Activated T-cell treated with anti-CD3 and anti-CD28 coated beads, Interleukin-2, amount 50 U/mL, for 24 hours (primary cell): Measurements from ENCODE around the gene NUP133.
"Not testable (repeated sequence)": the region's sequence is repeated elsewhere in the genome, so short reads cannot be mapped to it uniquely, and the experiment has no call there.

Experiments
- DNase-seq: peaks from one replicate; pipeline ENCODE4 v3.0.0-alpha.2; 2020
- H3K27ac Mint-ChIP-seq: 2 replicates; pipeline ENCODE4 v1.8.0; 2020; ENCODE audit warnings: mild to moderate bottlenecking, mixed read lengths
- H3K27me3 Mint-ChIP-seq: 2 replicates; pipeline ENCODE4 v1.8.0; 2020; ENCODE audit warnings: mixed read lengths
- H3K36me3 Mint-ChIP-seq: 2 replicates; pipeline ENCODE4 v1.8.0; 2020; ENCODE audit warnings: low read depth, mixed read lengths
- H3K4me1 Mint-ChIP-seq: 2 replicates; pipeline ENCODE4 v1.8.0; 2020; ENCODE audit warnings: low read depth, mixed read lengths
- H3K4me3 Mint-ChIP-seq: 2 replicates; pipeline ENCODE4 v1.8.0; 2020; ENCODE audit warnings: mild to moderate bottlenecking, moderate library complexity, mixed read lengths
- H3K9me3 Mint-ChIP-seq: 2 replicates; pipeline ENCODE4 v1.8.0; 2020; ENCODE audit warnings: mixed read lengths

The NUP133 gene

GRCh38 chr1:229480495-229480894 is 27.6 kb downstream of the NUP133 start:
- no peak overlapping the region for H3K27ac Mint-ChIP-seq
- peaks cover 12% of the 10 kb centered on the region for H3K4me1 Mint-ChIP-seq
- no peak overlapping the region for H3K4me3 Mint-ChIP-seq
- no peaks in the 10 kb centered on the region for H3K9me3 Mint-ChIP-seq
- H3K27me3 Mint-ChIP-seq, result no peaks in the 10 kb centered on the region
- no peak for DNase-seq
- H3K36me3 Mint-ChIP-seq, result peaks cover 91% of the 10 kb centered on the region

GRCh38 chr1:229479660-229480399 is 28.3 kb downstream of the NUP133 start:
- DNase-seq, result no peak
- Mint-ChIP-seq H3K4me3 (no peak overlapping the region), H3K27ac (peak overlapping the region; percentile 36), H3K27me3 (no peaks in the 10 kb centered on the region), H3K9me3 (no peaks in the 10 kb centered on the region), H3K36me3 (peaks cover 90% of the 10 kb centered on the region), H3K4me1 (peaks cover 12% of the 10 kb centered on the region)

DNA sequence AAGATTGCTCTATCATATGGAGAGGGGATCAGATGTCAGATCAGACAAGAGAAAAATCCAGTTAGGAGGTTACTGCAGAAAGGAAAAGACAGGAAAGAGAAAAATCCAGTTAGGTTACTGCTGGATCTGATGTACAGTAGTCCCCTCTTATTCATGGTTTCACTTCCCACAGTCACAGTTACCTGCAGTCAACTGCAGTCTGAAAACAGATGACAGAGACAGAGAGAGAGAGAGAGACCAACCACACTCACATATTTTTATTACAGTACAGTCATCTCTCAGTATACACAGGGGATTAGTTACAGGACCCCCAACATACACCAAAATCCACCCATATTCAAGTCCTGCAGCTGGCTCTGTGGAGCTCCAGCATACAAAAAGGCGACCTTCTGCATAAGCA is 29.3 kb downstream of the NUP133 start:
- peaks cover 93% of the 10 kb centered on the region for H3K36me3 Mint-ChIP-seq
- H3K4me3 Mint-ChIP-seq, result no peak overlapping the region
- peaks cover 12% of the 10 kb centered on the region for H3K4me1 Mint-ChIP-seq
- H3K27me3 Mint-ChIP-seq, result no peaks in the 10 kb centered on the region
- no peak overlapping the region for H3K27ac Mint-ChIP-seq
- H3K9me3 Mint-ChIP-seq, result no peaks in the 10 kb centered on the region
- no peak for DNase-seq

GRCh38 chr1:229475859-229476258 is 32.3 kb downstream of the NUP133 start:
- peaks cover 86% of the 10 kb centered on the region for H3K36me3 Mint-ChIP-seq
- not testable (repeated sequence) for H3K9me3 Mint-ChIP-seq, H3K4me1 Mint-ChIP-seq, H3K27ac Mint-ChIP-seq, H3K4me3 Mint-ChIP-seq, H3K27me3 Mint-ChIP-seq, DNase-seq

GRCh38 chr1:229474509-229474908 is 33.6 kb downstream of the NUP133 start:
- H3K27ac Mint-ChIP-seq, result no peak overlapping the region
- H3K36me3 Mint-ChIP-seq, result peaks cover 86% of the 10 kb centered on the region
- no peak for DNase-seq
- no peak overlapping the region for H3K4me3 Mint-ChIP-seq
- no peaks in the 10 kb centered on the region for H3K27me3 Mint-ChIP-seq
- H3K4me1 Mint-ChIP-seq, result peaks cover 9% of the 10 kb centered on the region
- no peaks in the 10 kb centered on the region for H3K9me3 Mint-ChIP-seq

DNA sequence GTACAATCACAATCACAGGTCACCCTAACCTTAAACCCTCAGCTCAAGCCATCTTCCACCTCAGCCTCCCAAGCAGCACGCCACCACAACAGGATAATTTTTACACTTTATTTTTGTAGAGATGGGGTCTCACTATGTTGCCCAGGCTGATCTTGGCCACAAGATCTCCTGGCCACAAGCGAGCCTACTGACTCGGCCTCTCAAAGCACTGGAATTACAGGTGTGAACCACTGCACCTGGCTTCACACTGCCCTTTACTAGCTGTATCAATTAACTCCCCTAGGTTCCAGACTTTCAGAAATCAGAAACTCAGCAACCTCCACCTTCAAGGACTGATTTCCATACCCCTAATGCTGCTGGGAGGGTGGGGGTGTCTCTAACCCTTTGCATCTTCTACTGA is 37.0 kb downstream of the NUP133 start:
- Mint-ChIP-seq H3K4me1 (no peaks in the 10 kb centered on the region), H3K4me3 (no peak overlapping the region), H3K9me3 (no peaks in the 10 kb centered on the region), H3K36me3 (peaks cover 87% of the 10 kb centered on the region), H3K27me3 (no peaks in the 10 kb centered on the region), H3K27ac (no peak overlapping the region)
- no peak for DNase-seq

GRCh38 chr1:229470406-229471043 is 37.6 kb downstream of the NUP133 start:
- H3K27ac Mint-ChIP-seq, result no peak overlapping the region
- no peak for DNase-seq
- no peak overlapping the region for H3K4me3 Mint-ChIP-seq
- H3K36me3 Mint-ChIP-seq, result peaks cover 87% of the 10 kb centered on the region
- H3K4me1 Mint-ChIP-seq, result no peaks in the 10 kb centered on the region
- no peaks in the 10 kb centered on the region for H3K9me3 Mint-ChIP-seq
- no peaks in the 10 kb centered on the region for H3K27me3 Mint-ChIP-seq

- Mint-ChIP-seq H3K36me3 (peaks cover 93% of the 10 kb centered on the region), H3K9me3 (no peaks in the 10 kb centered on the region), H3K4me1 (no peaks in the 10 kb centered on the region), H3K4me3 (no peak overlapping the region), H3K27ac (no peak overlapping the region), H3K27me3 (no peaks in the 10 kb centered on the region)
- no peak for DNase-seq
Measured at GRCh38 chr1:229466887-229467286, 41.3 kb downstream of the NUP133 start.

GRCh38 chr1:229464672-229465071 is 43.5 kb downstream of the NUP133 start:
- no peak for DNase-seq
- Mint-ChIP-seq H3K4me1 (no peaks in the 10 kb centered on the region), H3K9me3 (no peaks in the 10 kb centered on the region), H3K36me3 (peaks cover 96% of the 10 kb centered on the region), H3K27me3 (no peaks in the 10 kb centered on the region), H3K4me3 (no peak overlapping the region), H3K27ac (no peak overlapping the region)

GRCh38 chr1:229461032-229461668 is 47.0 kb downstream of the NUP133 start:
- H3K4me3 Mint-ChIP-seq, result no peak overlapping the region
- DNase-seq, result no peak
- no peaks in the 10 kb centered on the region for H3K27me3 Mint-ChIP-seq
- peaks cover 3% of the 10 kb centered on the region for H3K4me1 Mint-ChIP-seq
- peaks cover 91% of the 10 kb centered on the region for H3K36me3 Mint-ChIP-seq
- H3K9me3 Mint-ChIP-seq, result no peaks in the 10 kb centered on the region
- no peak overlapping the region for H3K27ac Mint-ChIP-seq

GRCh38 chr1:229459815-229460214 is 48.3 kb downstream of the NUP133 start:
- no peak overlapping the region for H3K4me3 Mint-ChIP-seq
- H3K4me1 Mint-ChIP-seq, result peaks cover 3% of the 10 kb centered on the region
- H3K27ac Mint-ChIP-seq, result no peak overlapping the region
- peaks cover 90% of the 10 kb centered on the region for H3K36me3 Mint-ChIP-seq
- no peaks in the 10 kb centered on the region for H3K27me3 Mint-ChIP-seq
- H3K9me3 Mint-ChIP-seq, result no peaks in the 10 kb centered on the region
- DNase-seq, result no peak

- peaks cover 3% of the 10 kb centered on the region for H3K4me1 Mint-ChIP-seq
- H3K27me3 Mint-ChIP-seq, result no peaks in the 10 kb centered on the region
- no peaks in the 10 kb centered on the region for H3K9me3 Mint-ChIP-seq
- peaks cover 91% of the 10 kb centered on the region for H3K36me3 Mint-ChIP-seq
- no peak overlapping the region for H3K27ac Mint-ChIP-seq
- no peak overlapping the region for H3K4me3 Mint-ChIP-seq
- no peak for DNase-seq
Measured at GRCh38 chr1:229457436-229457835, 50.7 kb downstream of the NUP133 start.

- no peak for DNase-seq
- Mint-ChIP-seq H3K4me1 (peaks cover 3% of the 10 kb centered on the region), H3K36me3 (peaks cover 91% of the 10 kb centered on the region), H3K4me3 (no peak overlapping the region), H3K27ac (peak overlapping the region; percentile 1), H3K9me3 (no peaks in the 10 kb centered on the region), H3K27me3 (no peaks in the 10 kb centered on the region)
Measured at GRCh38 chr1:229456016-229456415, 52.1 kb downstream of the NUP133 start.

DNA sequence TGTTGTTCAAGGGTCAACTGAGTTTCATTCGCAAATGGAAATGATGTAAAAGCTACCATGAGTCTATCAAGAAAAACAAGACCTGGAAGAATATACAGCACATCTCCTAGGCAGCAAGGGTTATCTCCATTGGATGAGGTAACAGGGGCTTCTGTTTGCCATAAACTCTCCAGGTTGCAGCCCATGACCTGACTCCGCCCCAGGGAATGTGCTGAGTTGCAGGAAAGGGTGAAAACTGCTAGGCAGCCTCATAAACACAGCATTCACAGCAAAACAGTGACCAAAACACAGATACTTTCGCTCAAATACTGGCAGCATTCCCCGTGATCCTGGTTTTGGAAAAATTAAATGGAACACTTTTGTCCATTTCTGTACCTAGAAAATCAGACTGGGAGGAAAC is 54.1 kb downstream of the NUP133 start:
- Mint-ChIP-seq H3K4me1 (peaks cover 3% of the 10 kb centered on the region), H3K36me3 (peaks cover 87% of the 10 kb centered on the region), H3K4me3 (no peak overlapping the region), H3K27me3 (no peaks in the 10 kb centered on the region), H3K27ac (no peak overlapping the region), H3K9me3 (no peaks in the 10 kb centered on the region)
- DNase-seq, result no peak
